ENCODE measurements around the gene TMEM239.
A peak's percentile ranks its signal among the peaks of the same experiment; 100 is the strongest.
"Not testable (repeated sequence)": the region's sequence is repeated elsewhere in the genome, so short reads cannot be mapped to it uniquely, and the experiment has no call there.

The TMEM239 gene

GRCh38 chr20:2807929-2808328 is 8.2 kb upstream of the TMEM239 start:
- WGBS, result 89% methylated on average over 6 of the region's 9 CpGs
- DNase-seq, result not testable (repeated sequence)

GRCh38 chr20:2809690-2810089 is 6.5 kb upstream of the TMEM239 start:
- Histone ChIP-seq H2AFZ (ENCODE audit: low read depth, low read length) (no peak overlapping the region), H3K27ac (ENCODE audit: low read length, poor library complexity, severe bottlenecking) (no peak overlapping the region), H3K79me1 (replicated peaks; ENCODE audit: low read length, poor library complexity, severe bottlenecking) (no peaks in the 10 kb centered on the region), H3K4me3 (ENCODE audit: insufficient read depth in 1 of 2, low read depth in 1 of 2, low read length in 2 of 2) (no peak overlapping the region), H2AK5ac (ENCODE audit: low read length, severe bottlenecking) (no peak overlapping the region), H3K9me3 (ENCODE audit: control insufficient read depth, low read length) (peaks cover 18% of the 10 kb centered on the region), H3K36me3 (ENCODE audit: control insufficient read depth in 1 of 2, insufficient read depth in 2 of 2, low read depth in 1 of 2, low read length in 2 of 2) (peaks cover 0 to 5% of the 10 kb centered on the region in 2 experiments), H2BK15ac (ENCODE audit: low read depth, poor library complexity, severe bottlenecking) (no peak overlapping the region), H3K9ac (ENCODE audit: low read length) (no peak overlapping the region), H3K4me1 (ENCODE audit: control insufficient read depth, insufficient read depth, low read depth, low read length) (peaks cover 18% of the 10 kb centered on the region), H3K23ac (ENCODE audit: low read length in 2 of 2) (no peak overlapping the region), H3K14ac (ENCODE audit: low read length in 2 of 2) (no peak overlapping the region), H2BK12ac (ENCODE audit: low read length in 2 of 2) (no peak overlapping the region), H3K4me2 (ENCODE audit: low read length, poor library complexity, severe bottlenecking) (no peak overlapping the region), H2BK120ac (ENCODE audit: low read depth, low read length) (no peak overlapping the region), H3K27me3 (ENCODE audit: control insufficient read depth in 1 of 2, insufficient read depth in 1 of 2, low read length in 2 of 2) (peaks cover 30 to 33% of the 10 kb centered on the region in 2 experiments), H4K8ac (ENCODE audit: low read length) (no peak overlapping the region), H4K91ac (ENCODE audit: low read length) (no peak overlapping the region), H2BK5ac (ENCODE audit: low read depth, low read length, poor library complexity, severe bottlenecking) (no peak overlapping the region), H3K18ac (ENCODE audit: low read depth in 1 of 2, low read length in 2 of 2) (no peak overlapping the region), H3K4ac (ENCODE audit: low read depth in 1 of 2, low read length in 2 of 2) (no peak overlapping the region)
- WGBS, result 96% methylated on average over 10 of the region's 10 CpGs
- DNase-seq, result no peak

More at GRCh38 chr20:2807929-2808328, 8.2 kb upstream of the TMEM239 start:
- not testable (repeated sequence) for H3K23ac ChIP-seq (ENCODE audit: low read length in 2 of 2); H3K4me2 ChIP-seq (ENCODE audit: low read length, poor library complexity, severe bottlenecking); H3K27ac ChIP-seq (ENCODE audit: low read length, poor library complexity, severe bottlenecking); H3K9ac ChIP-seq (ENCODE audit: low read length); H2BK5ac ChIP-seq (ENCODE audit: low read depth, low read length, poor library complexity, severe bottlenecking); H2AFZ ChIP-seq (ENCODE audit: low read depth, low read length); H4K8ac ChIP-seq (ENCODE audit: low read length); H3K79me1 ChIP-seq (replicated peaks; ENCODE audit: low read length, poor library complexity, severe bottlenecking); H3K4me3 ChIP-seq (ENCODE audit: insufficient read depth in 1 of 2, low read depth in 1 of 2, low read length in 2 of 2); H3K14ac ChIP-seq (ENCODE audit: low read length in 2 of 2); H3K36me3 ChIP-seq (ENCODE audit: control insufficient read depth in 1 of 2, insufficient read depth in 2 of 2, low read depth in 1 of 2, low read length in 2 of 2); H2BK15ac ChIP-seq (ENCODE audit: low read depth, poor library complexity, severe bottlenecking); H3K4ac ChIP-seq (ENCODE audit: low read depth in 1 of 2, low read length in 2 of 2); H2BK120ac ChIP-seq (ENCODE audit: low read depth, low read length); H2AK5ac ChIP-seq (ENCODE audit: low read length, severe bottlenecking); H2BK12ac ChIP-seq (ENCODE audit: low read length in 2 of 2); H4K91ac ChIP-seq (ENCODE audit: low read length); H3K18ac ChIP-seq (ENCODE audit: low read depth in 1 of 2, low read length in 2 of 2)
- peaks cover 18% of the 10 kb centered on the region for H3K9me3 ChIP-seq (ENCODE audit: control insufficient read depth, low read length)
- peaks cover 14% of the 10 kb centered on the region for H3K4me1 ChIP-seq (ENCODE audit: control insufficient read depth, insufficient read depth, low read depth, low read length)
- H3K27me3 ChIP-seq (ENCODE audit: control insufficient read depth in 1 of 2, insufficient read depth in 1 of 2, low read length in 2 of 2), result peaks cover 36 to 49% of the 10 kb centered on the region in 2 experiments

- H3K4ac ChIP-seq (ENCODE audit: low read depth in 1 of 2, low read length in 2 of 2), result no peak overlapping the region
Measured at GRCh38 chr20:2812189-2812588, 4.0 kb upstream of the TMEM239 start.

GRCh38 chr20:2814076-2814475 is 2.1 kb upstream of the TMEM239 start:
- Histone ChIP-seq H3K79me1 (replicated peaks; ENCODE audit: low read length, poor library complexity, severe bottlenecking) (no peaks in the 10 kb centered on the region), H3K4me2 (ENCODE audit: low read length, poor library complexity, severe bottlenecking) (no peak overlapping the region), H3K27me3 (ENCODE audit: control insufficient read depth in 1 of 2, insufficient read depth in 1 of 2, low read length in 2 of 2) (no peaks in the 10 kb centered on the region), H2BK15ac (ENCODE audit: low read depth, poor library complexity, severe bottlenecking) (no peak overlapping the region), H4K8ac (ENCODE audit: low read length) (no peak overlapping the region), H4K91ac (ENCODE audit: low read length) (no peak overlapping the region), H3K4ac (ENCODE audit: low read depth in 1 of 2, low read length in 2 of 2) (no peak overlapping the region), H2BK120ac (ENCODE audit: low read depth, low read length) (no peak overlapping the region), H3K4me3 (ENCODE audit: insufficient read depth in 1 of 2, low read depth in 1 of 2, low read length in 2 of 2) (peak overlapping the region in 1 of 2 experiments; percentile 28), H3K9ac (ENCODE audit: low read length) (peak overlapping the region; percentile 26), H2BK12ac (ENCODE audit: low read length in 2 of 2) (peak overlapping the region in 1 of 2 experiments; percentile 37), H3K4me1 (ENCODE audit: control insufficient read depth, insufficient read depth, low read depth, low read length) (peaks cover 24% of the 10 kb centered on the region), H3K36me3 (ENCODE audit: control insufficient read depth in 1 of 2, insufficient read depth in 2 of 2, low read depth in 1 of 2, low read length in 2 of 2) (no peaks in the 10 kb centered on the region), H3K27ac (ENCODE audit: low read length, poor library complexity, severe bottlenecking) (peak overlapping the region; percentile 74), H2AFZ (ENCODE audit: low read depth, low read length) (no peak overlapping the region), H3K9me3 (ENCODE audit: control insufficient read depth, low read length) (peaks cover 18% of the 10 kb centered on the region), H3K14ac (ENCODE audit: low read length in 2 of 2) (no peak overlapping the region), H3K23ac (ENCODE audit: low read length in 2 of 2) (no peak overlapping the region), H3K18ac (ENCODE audit: low read depth in 1 of 2, low read length in 2 of 2) (peak overlapping the region in 1 of 2 experiments; percentile 55), H2BK5ac (ENCODE audit: low read depth, low read length, poor library complexity, severe bottlenecking) (no peak overlapping the region), H2AK5ac (ENCODE audit: low read length, severe bottlenecking) (peak overlapping the region; percentile 40)
- no peak for DNase-seq
- WGBS, result 92% methylated on average over 1 of the region's 1 CpG

More at GRCh38 chr20:2812189-2812588, 4.0 kb upstream of the TMEM239 start:
- DNase-seq, result no peak
- no peak overlapping the region for H4K8ac ChIP-seq (ENCODE audit: low read length)
- no peaks in the 10 kb centered on the region for H3K36me3 ChIP-seq (ENCODE audit: control insufficient read depth in 1 of 2, insufficient read depth in 2 of 2, low read depth in 1 of 2, low read length in 2 of 2)
- H3K79me1 ChIP-seq (replicated peaks; ENCODE audit: low read length, poor library complexity, severe bottlenecking), result no peaks in the 10 kb centered on the region
- no peak overlapping the region for H2BK5ac ChIP-seq (ENCODE audit: low read depth, low read length, poor library complexity, severe bottlenecking)
- no peak overlapping the region for H3K14ac ChIP-seq (ENCODE audit: low read length in 2 of 2)
- H4K91ac ChIP-seq (ENCODE audit: low read length), result no peak overlapping the region
- H2BK12ac ChIP-seq (ENCODE audit: low read length in 2 of 2), result no peak overlapping the region
- H2BK120ac ChIP-seq (ENCODE audit: low read depth, low read length), result no peak overlapping the region
- no peak overlapping the region for H3K9ac ChIP-seq (ENCODE audit: low read length)
- no peak overlapping the region for H2AK5ac ChIP-seq (ENCODE audit: low read length, severe bottlenecking)
- H3K4me2 ChIP-seq (ENCODE audit: low read length, poor library complexity, severe bottlenecking), result no peak overlapping the region
- H3K4me1 ChIP-seq (ENCODE audit: control insufficient read depth, insufficient read depth, low read depth, low read length), result peaks cover 24% of the 10 kb centered on the region
- WGBS, result 89% methylated on average over 2 of the region's 3 CpGs
- H3K27ac ChIP-seq (ENCODE audit: low read length, poor library complexity, severe bottlenecking), result no peak overlapping the region
- H3K18ac ChIP-seq (ENCODE audit: low read depth in 1 of 2, low read length in 2 of 2), result no peak overlapping the region
- H2AFZ ChIP-seq (ENCODE audit: low read depth, low read length), result no peak overlapping the region
- H3K23ac ChIP-seq (ENCODE audit: low read length in 2 of 2), result no peak overlapping the region
- peaks cover 7 to 8% of the 10 kb centered on the region in 2 experiments for H3K27me3 ChIP-seq (ENCODE audit: control insufficient read depth in 1 of 2, insufficient read depth in 1 of 2, low read length in 2 of 2)
- H3K4me3 ChIP-seq (ENCODE audit: insufficient read depth in 1 of 2, low read depth in 1 of 2, low read length in 2 of 2), result no peak overlapping the region
- peaks cover 18% of the 10 kb centered on the region for H3K9me3 ChIP-seq (ENCODE audit: control insufficient read depth, low read length)
- H2BK15ac ChIP-seq (ENCODE audit: low read depth, poor library complexity, severe bottlenecking), result no peak overlapping the region

Data from mesenchymal stem cell (in vitro differentiated cells and primary cell).